Esophagus muscularis mucosa (tissue), 4 donors: ENCODE data around the gene BCAS3. TPM values are rescaled to one million over a fixed set of nuclear protein-coding genes. Genes with fewer than 3 reads are reported as not detected.
A peak's percentile ranks its signal among the peaks of the same experiment; 100 is the strongest.

Experiments used
- DNase-seq: peaks from one replicate; pipeline ENCODE4 v3.0.0-alpha.2; 2017; ENCODE audit errors: extremely low spot score
- H3K27ac ChIP-seq, 4 donors: fragments of 200-600 bp; sonication (generic); replicated peaks in 1 of 4; 1 replicate in 3 of 4; 2 replicates in 1 of 4; pipeline ENCODE4 v1.5.1; 2016 to 2019; ENCODE audit warnings: mild to moderate bottlenecking in 1 of 4
- H3K27me3 ChIP-seq, 4 donors: fragments of 200-600 bp; sonication (generic); one replicate each; pipeline versions ENCODE4 v1.5.1 to v1.6.0; 2016 to 2019
- H3K36me3 ChIP-seq, 4 donors: fragments of 200-600 bp; sonication (generic); one replicate each; pipeline ENCODE4 v1.5.1; 2016 to 2019
- H3K4me1 ChIP-seq, 4 donors: fragments of 200-600 bp; sonication (generic); one replicate each; pipeline ENCODE4 v1.5.1; 2016 to 2019
- H3K4me3 ChIP-seq, 4 donors: fragments of 200-600 bp; sonication (generic); 1 replicate in 2 of 4; 2 replicates in 2 of 4; pipeline ENCODE4 v1.5.1; 2016 to 2019; ENCODE audit warnings: mild to moderate bottlenecking in 4 of 4, moderate library complexity in 1 of 4
- H3K9me3 ChIP-seq, 4 donors: fragments of 200-600 bp; sonication (generic); 1 replicate in 3 of 4; 2 replicates in 1 of 4; pipeline ENCODE4 v1.5.1; 2016 to 2019
- CTCF ChIP-seq, 3 experiments: fragments of 200-600 bp in 2 of 3; fragments of 450-650 bp in 1 of 3; sonication (generic) in 2 of 3; IDR thresholded peaks; one replicate each; pipeline ENCODE4 v1.5.1; 2017 to 2019; ENCODE audit warnings: antibody characterized with exemption in 3 of 3, mild to moderate bottlenecking in 2 of 3, moderate library complexity in 1 of 3
- EP300 ChIP-seq: sonication (generic); formaldehyde crosslinking; IDR thresholded peaks from one replicate; pipeline ENCODE4 v1.6.1; 2017; ENCODE audit warnings: antibody characterized with exemption
- POLR2A ChIP-seq: fragments of 450-650 bp; IDR thresholded peaks from one replicate; pipeline ENCODE4 v1.6.1; 2017; ENCODE audit warnings: antibody characterized with exemption, moderate library complexity, mild to moderate bottlenecking, low read depth
- POLR2AphosphoS5 ChIP-seq, 2 donors: sonication (generic); formaldehyde crosslinking; IDR thresholded peaks; one replicate each; pipeline ENCODE4 v1.6.1; 2017; ENCODE audit warnings: antibody characterized with exemption in 2 of 2
- WGBS: methylation state at CpG from one replicate; pipeline ENCODE4 v1.1.5; 2018; 5-methylcytosine and 5-hydroxymethylcytosine counted together
- intact Hi-C: fragments of 100-400 bp; cut with DNase I; formaldehyde crosslinking; loops from one replicate; pipeline ENCODE4 v1.15.1; 2023
- total RNA-seq, 4 donors: library from RNA; depleted of rRNA; stranded (reverse); fragments of >200 nt; gene quantifications; one replicate each; pipeline versions ENCODE4 v1.1.0 to v1.2.1, GENCODE V29; 2016

Gene BCAS3
- total RNA-seq, 4 donors from 2014 or later, result 17.4 to 25.7 (median 19.5) TPM

- DNase-seq, result peak; percentile 81
- intact Hi-C loops, result loop anchor here (10.0 kb wide), 1 partner anchor 694 kb away; no protein-coding TSS in a partner anchor
- no peak overlapping the region for H3K4me3 ChIP-seq
- no peaks in the 10 kb centered on the region for H3K27me3 ChIP-seq
- H3K36me3 ChIP-seq, result no peaks in the 10 kb centered on the region
- no peak overlapping the region for H3K27ac ChIP-seq
- WGBS, result 42% methylated on average over 5 of the region's 5 CpGs
- TF ChIP-seq POLR2A (no peak), CTCF (IDR thresholded peaks at IDR 0.05) (peak; percentile 71 to 87 (median 84)), POLR2AphosphoS5 (IDR thresholded peaks at IDR 0.05) (no peak), EP300 (no peak)
- no peaks in the 10 kb centered on the region for H3K9me3 ChIP-seq
- peaks cover 0 to 5% (median 4%) of the 10 kb centered on the region in 4 donors for H3K4me1 ChIP-seq
These were observed 43.3 kb downstream of the BCAS3 start for GRCh38 chr17:60720763-60721531.

GRCh38 chr17:60724647-60725046 lies 47.0 kb downstream of the BCAS3 start:
- H3K4me1 ChIP-seq, result peaks cover 0 to 5% (median 4%) of the 10 kb centered on the region in 4 donors
- peaks cover 0 to 7% (median 0%) of the 10 kb centered on the region in 4 donors for H3K36me3 ChIP-seq
- H3K9me3 ChIP-seq, result no peaks in the 10 kb centered on the region
- H3K27ac ChIP-seq, result no peak overlapping the region
- DNase-seq, result no peak
- H3K4me3 ChIP-seq, result no peak overlapping the region
- TF ChIP-seq POLR2AphosphoS5 (IDR thresholded peaks at IDR 0.05), result no peak
- no peak for TF ChIP-seq CTCF (IDR thresholded peaks at IDR 0.05)
- TF ChIP-seq POLR2A, result no peak
- no peak for TF ChIP-seq EP300
- intact Hi-C loops, result loop anchor here (10.0 kb wide), 1 partner anchor 690 kb away; no protein-coding TSS in a partner anchor
- H3K27me3 ChIP-seq, result no peaks in the 10 kb centered on the region

- Histone ChIP-seq H3K27ac (no peak overlapping the region), H3K4me3 (no peak overlapping the region), H3K9me3 (no peaks in the 10 kb centered on the region), H3K4me1 (no peaks in the 10 kb centered on the region), H3K36me3 (peaks cover 0 to 7% (median 0%) of the 10 kb centered on the region in 4 donors), H3K27me3 (no peaks in the 10 kb centered on the region)
- no peak for DNase-seq
- no peak for TF ChIP-seq POLR2A
- intact Hi-C loops, result loop anchor here (10.0 kb wide), 1 partner anchor 685 kb away; no protein-coding TSS in a partner anchor
- 90% methylated on average over 6 of the region's 6 CpGs for WGBS
These were observed 52.2 kb downstream of the BCAS3 start for GRCh38 chr17:60729854-60730253.

GRCh38 chr17:60730273-60730672 lies 52.6 kb downstream of the BCAS3 start:
- no peak for DNase-seq

More at GRCh38 chr17:60730273-60730672, 52.6 kb downstream of the BCAS3 start:
- H3K36me3 ChIP-seq, result peaks cover 0 to 7% (median 0%) of the 10 kb centered on the region in 4 donors
- no peak overlapping the region for H3K4me3 ChIP-seq
- WGBS, result 63% methylated on average over 3 of the region's 3 CpGs
- TF ChIP-seq POLR2A (no peak), EP300 (no peak), POLR2AphosphoS5 (IDR thresholded peaks at IDR 0.05) (no peak), CTCF (IDR thresholded peaks at IDR 0.05) (no peak)
- H3K9me3 ChIP-seq, result no peaks in the 10 kb centered on the region
- H3K4me1 ChIP-seq, result no peaks in the 10 kb centered on the region
- H3K27me3 ChIP-seq, result no peaks in the 10 kb centered on the region
- intact Hi-C loops, result no loop called here
- H3K27ac ChIP-seq, result no peak overlapping the region
